ENCODE results near the gene CYB5R2.

Gene CYB5R2

DNA sequence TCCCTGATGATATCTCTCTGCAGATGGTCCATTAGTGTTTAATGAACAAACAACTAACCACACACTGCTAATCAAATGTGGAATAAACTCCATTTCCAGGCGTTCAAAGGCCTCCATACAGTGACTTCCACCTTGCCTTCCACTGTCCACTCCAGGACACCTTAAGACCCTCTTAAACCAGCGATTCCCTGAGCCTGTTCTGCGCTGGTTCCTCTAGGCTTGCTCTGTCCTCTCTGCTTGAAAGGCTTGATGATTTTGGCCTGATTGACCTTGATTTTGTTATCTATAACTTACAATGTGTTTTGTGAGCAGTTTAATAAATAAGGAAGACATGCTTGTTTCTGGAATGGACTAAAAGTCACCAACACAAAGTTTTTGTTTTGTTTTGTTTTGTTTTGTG, 20.9 kb upstream of the CYB5R2 start:
- no peak for DNase-seq (ENCODE audit: extremely low read depth, insufficient read length)

DNA sequence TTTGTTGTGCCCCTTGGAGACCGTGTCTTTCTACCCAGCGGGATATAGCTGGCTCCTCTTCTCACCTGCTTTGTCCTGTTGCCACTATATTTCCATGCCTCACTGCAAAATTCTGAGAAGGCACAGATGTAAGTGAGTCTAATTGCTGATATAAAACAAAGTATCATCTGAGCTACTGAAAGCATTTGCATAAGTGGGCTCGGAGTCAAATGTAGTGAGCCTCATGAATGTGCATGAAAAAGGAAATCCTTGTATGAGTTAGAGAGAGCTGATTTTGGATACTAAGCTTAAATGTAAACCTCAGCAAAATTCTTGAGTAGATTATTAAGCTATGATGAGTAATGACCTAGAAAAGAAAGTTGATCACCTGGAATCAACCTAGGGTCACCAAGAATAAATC, 19.1 kb upstream of the CYB5R2 start:
- Histone ChIP-seq H3K4me3 (replicated peaks; ENCODE audit: low read depth, low read length) (no peak overlapping the region), H3K27me3 (replicated peaks; ENCODE audit: control insufficient read depth, insufficient read depth, low read length) (peaks cover 1% of the 10 kb centered on the region), H3K36me3 (ENCODE audit: control insufficient read depth, insufficient read depth, low read length) (no peaks in the 10 kb centered on the region)
- TF ChIP-seq, protein P1, sequence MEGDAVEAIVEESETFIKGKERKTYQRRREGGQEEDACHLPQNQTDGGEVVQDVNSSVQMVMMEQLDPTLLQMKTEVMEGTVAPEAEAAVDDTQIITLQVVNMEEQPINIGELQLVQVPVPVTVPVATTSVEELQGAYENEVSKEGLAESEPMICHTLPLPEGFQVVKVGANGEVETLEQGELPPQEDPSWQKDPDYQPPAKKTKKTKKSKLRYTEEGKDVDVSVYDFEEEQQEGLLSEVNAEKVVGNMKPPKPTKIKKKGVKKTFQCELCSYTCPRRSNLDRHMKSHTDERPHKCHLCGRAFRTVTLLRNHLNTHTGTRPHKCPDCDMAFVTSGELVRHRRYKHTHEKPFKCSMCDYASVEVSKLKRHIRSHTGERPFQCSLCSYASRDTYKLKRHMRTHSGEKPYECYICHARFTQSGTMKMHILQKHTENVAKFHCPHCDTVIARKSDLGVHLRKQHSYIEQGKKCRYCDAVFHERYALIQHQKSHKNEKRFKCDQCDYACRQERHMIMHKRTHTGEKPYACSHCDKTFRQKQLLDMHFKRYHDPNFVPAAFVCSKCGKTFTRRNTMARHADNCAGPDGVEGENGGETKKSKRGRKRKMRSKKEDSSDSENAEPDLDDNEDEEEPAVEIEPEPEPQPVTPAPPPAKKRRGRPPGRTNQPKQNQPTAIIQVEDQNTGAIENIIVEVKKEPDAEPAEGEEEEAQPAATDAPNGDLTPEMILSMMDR (IDR thresholded peaks at IDR 0.05; ENCODE audit: insufficient read depth, low read length, poor library complexity, severe bottlenecking): no peak
- DNase-seq (ENCODE audit: extremely low read depth, insufficient read length): no peak

More for the DNA sequence above, 20.9 kb upstream of the CYB5R2 start:
- TF ChIP-seq, protein P1 (IDR thresholded peaks at IDR 0.05; ENCODE audit: insufficient read depth, low read length, poor library complexity, severe bottlenecking): no peak
- peaks cover 1% of the 10 kb centered on the region for H3K27me3 ChIP-seq (replicated peaks; ENCODE audit: control insufficient read depth, insufficient read depth, low read length)
- 0 out of 2 replicates have a peak overlapping the region, but pooled peaks have one; percentile 10 for H3K4me3 ChIP-seq (replicated peaks; ENCODE audit: low read depth, low read length)
- no peaks in the 10 kb centered on the region for H3K36me3 ChIP-seq (ENCODE audit: control insufficient read depth, insufficient read depth, low read length)

DNA sequence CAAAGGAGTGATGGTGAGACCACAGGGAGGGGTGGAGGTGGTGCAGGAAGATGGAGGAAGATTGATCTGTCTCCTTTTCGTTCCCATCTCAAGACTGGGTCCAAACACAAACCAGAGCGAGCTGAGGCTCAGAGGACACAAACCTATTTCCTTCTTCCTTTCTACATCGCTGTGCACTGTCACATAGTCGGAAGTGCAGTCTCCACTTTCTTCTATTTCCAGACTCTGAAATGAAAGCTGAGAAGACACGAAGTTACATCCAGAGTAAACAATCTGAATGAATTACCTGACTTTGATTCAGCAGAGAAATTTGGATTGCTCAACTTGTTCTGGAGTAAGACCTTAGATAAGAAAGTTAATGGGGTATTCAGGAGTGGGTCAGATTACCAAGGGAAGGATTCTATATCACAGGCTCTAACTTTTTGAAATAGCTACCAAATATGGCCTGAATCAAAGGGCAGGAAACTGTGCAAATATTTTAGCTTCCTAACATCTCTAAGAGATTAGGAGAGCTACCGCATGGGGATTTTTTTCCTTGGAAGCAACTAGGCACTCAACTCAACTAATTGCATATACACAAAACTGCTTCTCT, 18.6 kb upstream of the CYB5R2 start:
- no peak overlapping the region for H3K4me3 ChIP-seq (replicated peaks; ENCODE audit: low read depth, low read length)
- H3K27me3 ChIP-seq (replicated peaks; ENCODE audit: control insufficient read depth, insufficient read depth, low read length): peaks cover 1% of the 10 kb centered on the region
- DNase-seq (ENCODE audit: extremely low read depth, insufficient read length): no peak
- TF ChIP-seq, protein P1 (IDR thresholded peaks at IDR 0.05; ENCODE audit: insufficient read depth, low read length, poor library complexity, severe bottlenecking): no peak
- no peaks in the 10 kb centered on the region for H3K36me3 ChIP-seq (ENCODE audit: control insufficient read depth, insufficient read depth, low read length)

DNA sequence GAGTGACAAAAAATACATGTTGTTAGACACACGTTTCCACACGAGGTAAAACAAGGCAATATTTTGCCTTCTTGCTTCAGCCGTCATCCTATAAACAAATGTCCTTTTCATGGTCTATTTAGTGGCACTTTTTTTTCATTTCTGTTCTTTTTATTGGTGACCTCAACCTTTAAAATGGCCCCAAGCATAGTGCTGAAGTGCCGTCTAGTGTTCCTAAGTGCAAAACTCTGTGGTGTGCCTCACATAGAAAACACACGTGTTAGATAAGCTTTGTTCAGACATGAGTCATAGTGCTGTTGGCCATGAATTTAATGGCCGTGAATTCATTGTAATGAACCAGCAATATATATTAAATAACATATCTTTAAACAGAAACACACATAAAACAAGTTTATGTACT, 17.3 kb upstream of the CYB5R2 start:
- DNase-seq (ENCODE audit: extremely low read depth, insufficient read length): no peak
- peaks cover 1% of the 10 kb centered on the region for H3K27me3 ChIP-seq (replicated peaks; ENCODE audit: control insufficient read depth, insufficient read depth, low read length)
- no peak overlapping the region for H3K4me3 ChIP-seq (replicated peaks; ENCODE audit: low read depth, low read length)
- H3K36me3 ChIP-seq (ENCODE audit: control insufficient read depth, insufficient read depth, low read length): no peaks in the 10 kb centered on the region
- TF ChIP-seq, protein P1 (IDR thresholded peaks at IDR 0.05; ENCODE audit: insufficient read depth, low read length, poor library complexity, severe bottlenecking): peak; percentile 31

DNA sequence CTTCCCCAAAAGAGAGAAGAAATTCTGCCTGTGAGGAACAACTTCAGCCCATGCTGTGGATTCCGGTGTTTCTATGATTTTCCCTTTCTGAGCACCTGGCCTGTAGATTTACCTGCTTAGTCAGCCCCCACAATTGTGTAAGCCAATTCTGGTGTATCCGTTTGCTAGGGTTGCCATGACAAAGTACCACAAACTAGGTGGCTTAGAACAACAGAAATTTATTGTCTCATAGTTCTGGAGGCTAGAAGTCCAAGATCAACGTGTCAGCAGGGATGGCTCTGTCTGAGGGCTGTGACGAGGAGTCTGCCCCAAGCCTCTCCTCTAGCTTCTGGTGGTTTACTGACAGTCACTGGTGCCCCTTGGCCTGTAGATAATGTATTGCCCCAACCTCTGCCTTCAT, 15.9 kb upstream of the CYB5R2 start:
- Histone ChIP-seq H3K27me3 (replicated peaks; ENCODE audit: control insufficient read depth, insufficient read depth, low read length) (peaks cover under 1% of the 10 kb centered on the region), H3K4me3 (replicated peaks; ENCODE audit: low read depth, low read length) (no peak overlapping the region), H3K36me3 (ENCODE audit: control insufficient read depth, insufficient read depth, low read length) (no peaks in the 10 kb centered on the region)
- TF ChIP-seq, protein P1 (IDR thresholded peaks at IDR 0.05; ENCODE audit: insufficient read depth, low read length, poor library complexity, severe bottlenecking): no peak
- DNase-seq (ENCODE audit: extremely low read depth, insufficient read length): no peak

Measured in GM06990 (cell line).